Upper lobe of right lung (tissue), 1 donor: ENCODE measurements around the gene CFAP53. TPM values are rescaled to one million over a fixed set of nuclear protein-coding genes. Genes with fewer than 3 reads are reported as not detected.
A peak's percentile ranks its signal among the peaks of the same experiment; 100 is the strongest.

Experiments used
- ATAC-seq: fragments of 200-7000 bp; cut with Tn5 transposase; one replicate; pipeline ENCODE4 v1.9.1; 2020; ENCODE audit warnings: mild to moderate bottlenecking, moderate library complexity
- DNase-seq: peaks from one replicate; pipeline ENCODE4 v3.0.0-alpha.2; 2020
- H3K27ac ChIP-seq: fragments of 200-600 bp; one replicate; pipeline ENCODE4 v1.8.0; 2022
- H3K27me3 ChIP-seq: fragments of 200-600 bp; one replicate; pipeline ENCODE4 v1.8.0; 2022; ENCODE audit warnings: mild to moderate bottlenecking
- H3K36me3 ChIP-seq: fragments of 200-600 bp; one replicate; pipeline ENCODE4 v1.8.0; 2022
- H3K4me1 ChIP-seq: fragments of 200-600 bp; one replicate; pipeline ENCODE4 v1.8.0; 2022
- H3K4me3 ChIP-seq: fragments of 200-600 bp; one replicate; pipeline ENCODE4 v1.8.0; 2022; ENCODE audit warnings: mild to moderate bottlenecking
- H3K9me3 ChIP-seq: fragments of 200-600 bp; one replicate; pipeline ENCODE4 v1.8.0; 2022
- intact Hi-C: fragments of 100-400 bp; cut with DNase I; formaldehyde crosslinking; loops from one replicate; pipeline ENCODE4 v1.11.0; 2022
- total RNA-seq: library from RNA; stranded (reverse); fragmentation: NEBNext Ultra II Directional; extraction: Animal tissue kit (Norgen Biotek cat#: 25700); gene quantifications from one replicate; pipeline ENCODE4 v1.2.1, GENCODE V29; 2021
- TF ChIP-seq, protein P1 (sequence below): fragments of 200-600 bp; IDR thresholded peaks from one replicate; pipeline ENCODE4 v1.8.0; 2022; ENCODE audit warnings: antibody characterized with exemption
- donor health status: DM: no; HTN: yes; CAD: no; lungs with severe emphysema.

The CFAP53 gene
- total RNA-seq, 1 donor from 2014 or later = not detected

DNA sequence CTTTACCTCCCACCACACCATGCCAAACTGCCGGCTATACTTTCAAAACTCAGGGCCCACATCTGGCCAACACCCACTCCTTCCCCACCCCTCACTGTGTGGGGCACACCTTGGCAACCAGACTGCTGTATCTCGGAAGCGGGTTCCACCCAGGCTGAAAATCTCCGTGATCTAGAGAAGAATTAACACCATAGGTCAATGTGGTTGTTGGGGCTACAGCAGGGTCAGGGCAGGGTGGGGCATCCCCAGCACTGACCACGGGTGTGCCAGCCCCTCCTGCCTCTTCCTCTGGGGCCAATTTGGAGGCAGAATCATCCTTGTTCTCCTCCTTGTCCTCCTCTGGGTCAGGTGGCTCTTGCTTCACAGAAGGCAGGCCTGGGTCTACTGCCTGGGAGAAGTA, 6.3 kb upstream of the CFAP53 start:
- Histone ChIP-seq H3K27me3 (no peaks in the 10 kb centered on the region), H3K27ac (no peak overlapping the region), H3K9me3 (no peaks in the 10 kb centered on the region), H3K4me1 (no peaks in the 10 kb centered on the region), H3K36me3 (peaks cover 82% of the 10 kb centered on the region), H3K4me3 (no peak overlapping the region)
- no peak for ATAC-seq
- TF ChIP-seq, protein P1, sequence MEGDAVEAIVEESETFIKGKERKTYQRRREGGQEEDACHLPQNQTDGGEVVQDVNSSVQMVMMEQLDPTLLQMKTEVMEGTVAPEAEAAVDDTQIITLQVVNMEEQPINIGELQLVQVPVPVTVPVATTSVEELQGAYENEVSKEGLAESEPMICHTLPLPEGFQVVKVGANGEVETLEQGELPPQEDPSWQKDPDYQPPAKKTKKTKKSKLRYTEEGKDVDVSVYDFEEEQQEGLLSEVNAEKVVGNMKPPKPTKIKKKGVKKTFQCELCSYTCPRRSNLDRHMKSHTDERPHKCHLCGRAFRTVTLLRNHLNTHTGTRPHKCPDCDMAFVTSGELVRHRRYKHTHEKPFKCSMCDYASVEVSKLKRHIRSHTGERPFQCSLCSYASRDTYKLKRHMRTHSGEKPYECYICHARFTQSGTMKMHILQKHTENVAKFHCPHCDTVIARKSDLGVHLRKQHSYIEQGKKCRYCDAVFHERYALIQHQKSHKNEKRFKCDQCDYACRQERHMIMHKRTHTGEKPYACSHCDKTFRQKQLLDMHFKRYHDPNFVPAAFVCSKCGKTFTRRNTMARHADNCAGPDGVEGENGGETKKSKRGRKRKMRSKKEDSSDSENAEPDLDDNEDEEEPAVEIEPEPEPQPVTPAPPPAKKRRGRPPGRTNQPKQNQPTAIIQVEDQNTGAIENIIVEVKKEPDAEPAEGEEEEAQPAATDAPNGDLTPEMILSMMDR = no peak
- no peak for DNase-seq
- intact Hi-C loops = no loop called here

DNA sequence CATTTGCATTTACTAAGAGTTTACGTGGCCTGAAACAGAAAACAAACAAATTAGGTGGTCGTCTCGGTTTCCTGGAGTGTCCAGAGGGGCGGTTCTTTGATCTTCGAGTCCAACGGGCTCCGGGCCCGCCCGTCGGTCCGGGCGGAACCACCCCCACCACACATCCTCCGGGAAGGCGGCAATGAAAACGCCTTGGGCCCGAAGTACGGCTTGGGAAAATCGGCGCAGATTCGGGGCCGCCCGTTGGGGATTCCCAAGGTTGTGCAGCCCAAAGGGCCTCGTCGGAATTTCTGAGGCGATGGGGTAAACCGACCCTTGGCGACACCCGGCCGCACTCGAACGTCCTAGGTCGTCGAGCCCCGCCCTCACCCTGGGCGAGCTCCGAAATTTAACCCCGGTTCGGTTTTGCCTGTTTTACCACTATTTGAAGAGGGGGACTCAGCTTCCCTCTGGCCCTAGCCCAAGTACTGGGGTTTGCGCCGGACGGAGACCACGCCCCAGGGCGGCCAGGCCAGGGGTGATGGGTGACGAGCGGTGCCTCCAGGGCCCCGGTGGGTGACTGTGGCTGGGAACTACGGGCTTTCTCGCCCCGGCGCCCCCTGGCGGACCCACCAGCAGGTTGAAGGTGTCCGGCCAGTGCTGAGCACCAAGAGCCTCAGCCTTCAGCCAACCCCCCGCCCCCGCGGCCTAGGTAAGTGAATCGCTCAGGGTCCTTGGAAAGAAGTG, 1.9 kb upstream of the CFAP53 start:
- Histone ChIP-seq H3K4me1 (peaks cover 7% of the 10 kb centered on the region), H3K9me3 (no peaks in the 10 kb centered on the region), H3K4me3 (peak overlapping the region; percentile 55), H3K27ac (peak overlapping the region; percentile 72), H3K27me3 (no peaks in the 10 kb centered on the region), H3K36me3 (peaks cover 39% of the 10 kb centered on the region)
- TF ChIP-seq, protein P1 = peak; percentile 78
- intact Hi-C loops = no loop called here
- peak; percentile 92 for DNase-seq
- peak; percentile 89 for ATAC-seq

DNA sequence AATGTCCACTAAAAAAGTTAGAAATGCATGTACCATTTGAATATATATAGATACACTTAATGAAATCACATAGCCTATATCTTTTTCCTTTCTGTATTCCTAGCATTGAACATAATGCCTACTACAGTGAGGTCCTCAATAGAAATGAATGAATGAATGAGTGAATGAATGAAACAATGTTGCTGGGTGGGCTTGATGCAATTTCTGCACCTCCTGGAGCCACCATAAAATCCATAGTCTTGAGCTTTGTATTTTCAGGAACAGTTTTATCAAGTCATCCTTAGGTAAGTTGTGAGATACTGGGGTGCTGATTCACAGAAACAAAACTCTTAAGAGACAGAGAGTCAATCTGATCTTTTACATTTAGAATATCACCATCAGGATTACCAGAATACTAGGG, 3.3 kb downstream of the CFAP53 start:
- intact Hi-C loops = no loop called here
- Histone ChIP-seq H3K27me3 (no peaks in the 10 kb centered on the region), H3K27ac (no peak overlapping the region), H3K36me3 (no peaks in the 10 kb centered on the region), H3K9me3 (no peaks in the 10 kb centered on the region), H3K4me1 (peaks cover 7% of the 10 kb centered on the region), H3K4me3 (no peak overlapping the region)
- DNase-seq (no peak), ATAC-seq (no peak)
- TF ChIP-seq, protein P1 = no peak

DNA sequence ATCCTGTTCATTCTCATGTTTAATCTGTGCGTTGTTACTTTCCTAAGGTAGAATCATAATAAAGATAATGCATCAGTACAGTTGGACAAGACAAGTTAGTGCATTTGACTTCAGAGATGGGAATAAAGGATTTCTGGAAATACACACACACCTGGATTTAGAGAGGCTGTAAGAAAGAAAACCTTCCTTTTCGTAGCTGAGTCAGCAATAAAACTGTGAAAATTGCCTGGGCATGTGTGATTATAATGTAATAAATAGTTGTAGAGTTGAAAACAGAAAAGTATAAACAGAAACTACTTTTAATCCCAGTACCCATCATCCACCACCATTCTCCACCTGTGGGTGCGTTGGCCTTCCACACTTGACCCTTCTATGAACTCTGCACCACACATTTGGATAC, 15.4 kb downstream of the CFAP53 start:
- DNase-seq (no peak), ATAC-seq (no peak)
- intact Hi-C loops = no loop called here
- Histone ChIP-seq H3K36me3 (no peaks in the 10 kb centered on the region), H3K27me3 (no peaks in the 10 kb centered on the region), H3K4me1 (no peaks in the 10 kb centered on the region), H3K9me3 (no peaks in the 10 kb centered on the region), H3K27ac (no peak overlapping the region), H3K4me3 (no peak overlapping the region)
- TF ChIP-seq, protein P1 = no peak

DNA sequence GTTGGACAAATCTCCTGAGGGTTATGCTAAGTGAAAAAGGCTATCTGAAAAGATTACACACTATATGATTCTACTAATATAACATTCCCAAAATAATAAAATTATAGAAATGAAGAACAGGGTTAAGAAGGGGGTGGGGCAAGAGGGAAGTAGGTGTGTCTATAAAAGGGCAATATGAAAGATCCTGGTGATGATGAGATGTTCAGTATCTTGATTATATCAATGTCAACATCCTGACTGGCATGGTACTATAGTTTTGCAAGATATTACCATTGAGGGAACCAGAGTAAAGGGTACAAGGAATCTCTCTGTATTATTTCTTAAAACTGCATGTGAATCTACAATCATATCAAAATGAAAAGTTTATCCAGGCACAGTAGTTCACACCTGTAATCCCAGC, 16.7 kb downstream of the CFAP53 start:
- no peaks in the 10 kb centered on the region for H3K9me3 ChIP-seq
- TF ChIP-seq, protein P1 = no peak
- no peaks in the 10 kb centered on the region for H3K36me3 ChIP-seq
- H3K4me3 ChIP-seq = no peak overlapping the region
- DNase-seq = no peak
- no peak for ATAC-seq
- H3K4me1 ChIP-seq = no peaks in the 10 kb centered on the region
- no peak overlapping the region for H3K27ac ChIP-seq
- intact Hi-C loops = no loop called here
- H3K27me3 ChIP-seq = no peaks in the 10 kb centered on the region
